Endothelial cell of coronary artery (primary cell): ENCODE results near the gene PLXNA2. TPM values are rescaled to one million over a fixed set of nuclear protein-coding genes. Genes with fewer than 3 reads are reported as not detected.

ENCODE experiments used
- total RNA-seq: library from RNA; depleted of rRNA; stranded (reverse); fragments of >200 nt; gene quantifications from 2 replicates; pipeline ENCODE4 v1.2.3, GENCODE V29; 2014

Gene PLXNA2, protein sequence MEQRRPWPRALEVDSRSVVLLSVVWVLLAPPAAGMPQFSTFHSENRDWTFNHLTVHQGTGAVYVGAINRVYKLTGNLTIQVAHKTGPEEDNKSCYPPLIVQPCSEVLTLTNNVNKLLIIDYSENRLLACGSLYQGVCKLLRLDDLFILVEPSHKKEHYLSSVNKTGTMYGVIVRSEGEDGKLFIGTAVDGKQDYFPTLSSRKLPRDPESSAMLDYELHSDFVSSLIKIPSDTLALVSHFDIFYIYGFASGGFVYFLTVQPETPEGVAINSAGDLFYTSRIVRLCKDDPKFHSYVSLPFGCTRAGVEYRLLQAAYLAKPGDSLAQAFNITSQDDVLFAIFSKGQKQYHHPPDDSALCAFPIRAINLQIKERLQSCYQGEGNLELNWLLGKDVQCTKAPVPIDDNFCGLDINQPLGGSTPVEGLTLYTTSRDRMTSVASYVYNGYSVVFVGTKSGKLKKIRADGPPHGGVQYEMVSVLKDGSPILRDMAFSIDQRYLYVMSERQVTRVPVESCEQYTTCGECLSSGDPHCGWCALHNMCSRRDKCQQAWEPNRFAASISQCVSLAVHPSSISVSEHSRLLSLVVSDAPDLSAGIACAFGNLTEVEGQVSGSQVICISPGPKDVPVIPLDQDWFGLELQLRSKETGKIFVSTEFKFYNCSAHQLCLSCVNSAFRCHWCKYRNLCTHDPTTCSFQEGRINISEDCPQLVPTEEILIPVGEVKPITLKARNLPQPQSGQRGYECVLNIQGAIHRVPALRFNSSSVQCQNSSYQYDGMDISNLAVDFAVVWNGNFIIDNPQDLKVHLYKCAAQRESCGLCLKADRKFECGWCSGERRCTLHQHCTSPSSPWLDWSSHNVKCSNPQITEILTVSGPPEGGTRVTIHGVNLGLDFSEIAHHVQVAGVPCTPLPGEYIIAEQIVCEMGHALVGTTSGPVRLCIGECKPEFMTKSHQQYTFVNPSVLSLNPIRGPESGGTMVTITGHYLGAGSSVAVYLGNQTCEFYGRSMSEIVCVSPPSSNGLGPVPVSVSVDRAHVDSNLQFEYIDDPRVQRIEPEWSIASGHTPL (N-terminal part only)
- 69.5 and 73.7 TPM in 2 replicates for total RNA-seq

GRCh38 chr1:208243967-208244916, at the start of gene PLXNA2:
Gene PLXNA2, minus strand, starts transcription at chr1:208244384. Its CDS starts 26,462 bp downstream, at chr1:208217922.

